GM23248 (cell line): ENCODE data around the gene NMT1. TPM values are rescaled to one million over a fixed set of nuclear protein-coding genes. Genes with fewer than 3 reads are reported as not detected.

Experiments
- DNase-seq: peaks from one replicate; pipeline ENCODE4 v3.0.0-alpha.2; 2015
- H2AFZ ChIP-seq: fragments of 200-600 bp; sonication (generic); 2 replicates; pipeline ENCODE4 v1.6.1; 2016; ENCODE audit warnings: antibody characterized with exemption
- H3F3A ChIP-seq: fragments of 200-600 bp; sonication (generic); 2 replicates; pipeline ENCODE4 v1.6.1; 2016; ENCODE audit warnings: mild to moderate bottlenecking, antibody characterized with exemption, mixed run types; ENCODE audit not compliant: insufficient read depth
- H3K27ac ChIP-seq: fragments of 200-600 bp; sonication (generic); 2 replicates; pipeline ENCODE4 v1.5.1; 2016; ENCODE audit warnings: mild to moderate bottlenecking
- H3K27me3 ChIP-seq: fragments of 200-600 bp; sonication (generic); replicated peaks from 2 replicates; pipeline ENCODE4 v1.6.1; 2016; ENCODE audit warnings: mild to moderate bottlenecking; ENCODE audit not compliant: insufficient read depth
- H3K36me3 ChIP-seq: fragments of 200-600 bp; sonication (generic); 2 replicates; pipeline ENCODE4 v1.6.1; 2016; ENCODE audit warnings: low read depth, mild to moderate bottlenecking
- H3K4me1 ChIP-seq: fragments of 200-600 bp; sonication (generic); 2 replicates; pipeline ENCODE4 v1.6.1; 2016; ENCODE audit warnings: mild to moderate bottlenecking; ENCODE audit not compliant: insufficient read depth
- H3K4me2 ChIP-seq: fragments of 200-600 bp; sonication (generic); one replicate; pipeline ENCODE4 v1.6.1; 2016; ENCODE audit warnings: mild to moderate bottlenecking; ENCODE audit not compliant: unreplicated experiment
- H3K4me3 ChIP-seq: fragments of 200-600 bp; sonication (generic); 2 replicates; pipeline ENCODE4 v1.5.1; 2016; ENCODE audit warnings: mild to moderate bottlenecking
- H3K79me2 ChIP-seq: fragments of 200-600 bp; sonication (generic); 2 replicates; pipeline ENCODE4 v1.6.1; 2016; ENCODE audit warnings: mild to moderate bottlenecking; ENCODE audit not compliant: insufficient read depth
- H3K9ac ChIP-seq: fragments of 200-600 bp; sonication (generic); 2 replicates; pipeline ENCODE4 v1.6.1; 2016; ENCODE audit warnings: mild to moderate bottlenecking
- H3K9me2 ChIP-seq: fragments of 200-600 bp; sonication (generic); 2 replicates; pipeline ENCODE4 v1.6.1; 2016; ENCODE audit warnings: mixed run types, mild to moderate bottlenecking, moderate library complexity; ENCODE audit not compliant: insufficient read depth
- H3K9me3 ChIP-seq: fragments of 200-600 bp; sonication (generic); one replicate; pipeline ENCODE4 v1.6.1; 2017; ENCODE audit warnings: low read depth
- H4K20me1 ChIP-seq: fragments of 200-600 bp; sonication (generic); 2 replicates; pipeline ENCODE4 v1.6.0; 2016; ENCODE audit not compliant: insufficient read depth
- EZH2 ChIP-seq: fragments of 200-600 bp; sonication (generic); IDR thresholded peaks from 2 replicates; pipeline ENCODE4 v1.6.1; 2018; ENCODE audit warnings: antibody characterized with exemption, mild to moderate bottlenecking; ENCODE audit not compliant: insufficient read depth, poor library complexity, severe bottlenecking
- EZH2phosphoT487 ChIP-seq: fragments of 200-600 bp; sonication (generic); IDR thresholded peaks from 2 replicates; pipeline ENCODE4 v1.6.1; 2018; ENCODE audit warnings: antibody characterized with exemption, moderate library complexity, mild to moderate bottlenecking, low read depth; ENCODE audit not compliant: insufficient read depth
- WGBS, 2 experiments: methylation state at CpG; one replicate each; pipeline ENCODE4 v1.1.6; 2015 to 2017; ENCODE audit warnings: low lambda C conversion rate in 2 of 2, low coverage in 1 of 2; ENCODE audit errors: missing lambda C conversion rate in 2 of 2; 5-methylcytosine and 5-hydroxymethylcytosine counted together
- in situ Hi-C: fragments of 300-500 bp; cut with MboI; formaldehyde crosslinking; loops from 2 replicates; pipeline ENCODE4 v1.15.0; 2020
- polyA plus RNA-seq: library from polyadenylated mRNA; unstranded; fragments of >200 nt; fragmentation: Nextera tagmentation; extraction: Ambion mirVana; gene quantifications from 2 replicates; pipeline ENCODE4 v1.2.1, GENCODE V29; 2016
- total RNA-seq: library from RNA; depleted of rRNA; stranded (reverse); fragments of >200 nt; shearing (Covaris generic); gene quantifications from 2 replicates; pipeline ENCODE4 v1.2.3, GENCODE V29; 2014

The NMT1 gene
- total and polyA plus RNA-seq, 2 experiments from 2014 or later = 61.8 to 95.7 TPM

- Histone ChIP-seq H3K4me1 (peaks cover 8% of the 10 kb centered on the region), H3K9me2 (no peaks in the 10 kb centered on the region), H3K79me2 (peaks cover 81% of the 10 kb centered on the region), H3K36me3 (no peaks in the 10 kb centered on the region), H3K27me3 (no peaks in the 10 kb centered on the region), H3F3A (no peaks in the 10 kb centered on the region), H3K9me3 (no peaks in the 10 kb centered on the region), H3K4me3 (no peak overlapping the region), H2AFZ (no peak overlapping the region), H4K20me1 (no peaks in the 10 kb centered on the region), H3K9ac (no peak overlapping the region), H3K4me2 (no peak overlapping the region), H3K27ac (no peak overlapping the region)
- in situ Hi-C loops = loop anchor here (25.0 kb wide), 1 partner anchor 278 kb away; the partner anchor contains the start of gene ADAM11
- 60 to 74% methylated on average over 4 of the region's 4 CpGs for WGBS, 2 experiments
- peak; percentile 20 for DNase-seq
- TF ChIP-seq EZH2 (no peak), EZH2phosphoT487 (no peak)
Measured at GRCh38 chr17:45040459-45040858, 20.7 kb upstream of the NMT1 start.

- no peak for DNase-seq
- Histone ChIP-seq H3K79me2 (peaks cover 97% of the 10 kb centered on the region), H3K27ac (no peak overlapping the region), H3K27me3 (no peaks in the 10 kb centered on the region), H4K20me1 (no peaks in the 10 kb centered on the region), H2AFZ (no peak overlapping the region), H3F3A (peaks cover 11% of the 10 kb centered on the region), H3K9ac (no peak overlapping the region), H3K4me3 (no peak overlapping the region), H3K4me2 (no peak overlapping the region), H3K36me3 (no peaks in the 10 kb centered on the region), H3K9me3 (no peaks in the 10 kb centered on the region), H3K9me2 (no peaks in the 10 kb centered on the region), H3K4me1 (peaks cover 19% of the 10 kb centered on the region)
- in situ Hi-C loops = loop anchor here (25.0 kb wide), 1 partner anchor 280 kb away; the partner anchor contains the start of gene ADAM11
- 78 to 81% methylated on average over 11 of the region's 11 CpGs for WGBS, 2 experiments
- no peak for TF ChIP-seq EZH2phosphoT487
- no peak for TF ChIP-seq EZH2
Measured at GRCh38 chr17:45042346-45043120, 18.6 kb upstream of the NMT1 start.

- peaks cover 19% of the 10 kb centered on the region for H3F3A ChIP-seq
- no peak for TF ChIP-seq EZH2phosphoT487
- TF ChIP-seq EZH2 = no peak
- H3K27me3 ChIP-seq = no peaks in the 10 kb centered on the region
- H3K4me1 ChIP-seq = peaks cover 21% of the 10 kb centered on the region
- H3K27ac ChIP-seq = no peak overlapping the region
- no peak overlapping the region for H3K4me3 ChIP-seq
- 79 to 80% methylated on average over 18 of the region's 18 CpGs for WGBS, 2 experiments
- H3K36me3 ChIP-seq = no peaks in the 10 kb centered on the region
- in situ Hi-C loops = loop anchor here (25.0 kb wide), 1 partner anchor 282 kb away; the partner anchor contains the start of gene ADAM11
- H3K9me3 ChIP-seq = no peaks in the 10 kb centered on the region
- H3K9ac ChIP-seq = no peak overlapping the region
- H4K20me1 ChIP-seq = no peaks in the 10 kb centered on the region
- H3K9me2 ChIP-seq = no peaks in the 10 kb centered on the region
- H3K4me2 ChIP-seq = no peak overlapping the region
- H3K79me2 ChIP-seq = peaks cover 99% of the 10 kb centered on the region
- DNase-seq = no peak
- H2AFZ ChIP-seq = no peak overlapping the region
Measured at GRCh38 chr17:45043813-45044540, 17.1 kb upstream of the NMT1 start.

DNA sequence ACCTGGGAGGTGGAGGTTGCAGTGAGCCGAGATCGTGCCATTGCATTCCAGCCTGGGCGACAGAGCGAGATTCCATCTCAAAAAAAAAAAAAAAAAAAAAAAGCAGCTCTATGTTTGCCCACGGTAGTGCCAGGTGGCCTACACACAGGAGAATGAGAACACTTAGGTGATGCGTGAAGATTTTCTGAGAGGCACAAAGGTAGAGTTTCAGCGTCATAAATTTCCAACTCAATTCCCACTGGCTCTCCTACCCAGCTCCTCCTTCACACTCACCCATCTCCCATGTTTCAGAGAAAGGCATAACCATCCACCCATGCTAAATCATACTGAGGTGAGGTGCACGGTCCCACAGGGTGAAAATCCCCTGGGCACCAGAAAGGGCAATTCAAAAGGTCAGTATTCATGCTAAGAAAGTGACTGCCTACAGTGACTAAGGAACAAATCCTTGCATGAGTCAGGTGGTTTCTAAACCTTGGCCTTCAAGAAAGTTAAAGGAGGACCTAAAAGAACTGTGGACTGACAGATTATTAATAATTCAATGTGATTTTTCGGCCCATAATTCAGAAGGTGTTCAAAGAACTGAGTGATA, 14.5 kb upstream of the NMT1 start:
- Histone ChIP-seq H3F3A (peaks cover 32% of the 10 kb centered on the region), H3K9me2 (no peaks in the 10 kb centered on the region), H3K9me3 (no peaks in the 10 kb centered on the region), H3K36me3 (no peaks in the 10 kb centered on the region), H3K79me2 (peaks cover 92% of the 10 kb centered on the region), H3K4me2 (no peak overlapping the region), H3K9ac (peak overlapping the region; percentile 27), H2AFZ (no peak overlapping the region), H4K20me1 (no peaks in the 10 kb centered on the region), H3K27me3 (no peaks in the 10 kb centered on the region), H3K4me3 (no peak overlapping the region), H3K4me1 (peaks cover 34% of the 10 kb centered on the region), H3K27ac (peak overlapping the region; percentile 62)
- no peak for TF ChIP-seq EZH2
- no peak for TF ChIP-seq EZH2phosphoT487
- peak; percentile 77 for DNase-seq
- WGBS, 2 experiments = 82 to 86% methylated on average over 7 to 9 of the region's 9 CpGs
- in situ Hi-C loops = loop anchor here (25.0 kb wide), 1 partner anchor 284 kb away; the partner anchor contains the start of gene ADAM11
